HG03139 (cell line): ENCODE measurements around the gene BLOC1S1.

Experiments
- ATAC-seq: cut with Tn5 transposase; IDR thresholded peaks from one replicate; pipeline ENCODE4 v1.9.1; 2021; ENCODE audit not compliant: unreplicated experiment

The BLOC1S1 gene

DNA sequence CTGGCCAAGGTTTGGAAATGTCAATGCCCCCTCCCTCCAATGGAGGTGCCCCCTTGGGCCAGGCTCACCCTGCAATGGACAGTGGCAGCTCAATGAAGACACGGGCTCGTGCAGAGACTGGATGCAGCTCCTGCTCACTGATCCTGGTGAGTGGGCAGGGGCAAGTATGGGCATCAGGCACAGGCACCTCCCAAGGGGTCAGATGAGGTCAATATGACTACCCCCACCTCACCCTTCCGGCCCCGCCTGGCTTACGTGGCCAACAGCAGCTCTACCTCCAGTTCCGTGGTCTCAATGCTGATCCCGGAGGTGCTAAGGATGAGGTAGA lies 21.7 kb upstream of the BLOC1S1 start:
- ATAC-seq, result no peak

GRCh38 chr12:55694651-55695050 lies 21.2 kb upstream of the BLOC1S1 start:
- no peak for ATAC-seq

GRCh38 chr12:55695349-55695748 lies 20.5 kb upstream of the BLOC1S1 start:
- ATAC-seq, result no peak

- ATAC-seq, result no peak
Measured at GRCh38 chr12:55696141-55696540, 19.7 kb upstream of the BLOC1S1 start.

DNA sequence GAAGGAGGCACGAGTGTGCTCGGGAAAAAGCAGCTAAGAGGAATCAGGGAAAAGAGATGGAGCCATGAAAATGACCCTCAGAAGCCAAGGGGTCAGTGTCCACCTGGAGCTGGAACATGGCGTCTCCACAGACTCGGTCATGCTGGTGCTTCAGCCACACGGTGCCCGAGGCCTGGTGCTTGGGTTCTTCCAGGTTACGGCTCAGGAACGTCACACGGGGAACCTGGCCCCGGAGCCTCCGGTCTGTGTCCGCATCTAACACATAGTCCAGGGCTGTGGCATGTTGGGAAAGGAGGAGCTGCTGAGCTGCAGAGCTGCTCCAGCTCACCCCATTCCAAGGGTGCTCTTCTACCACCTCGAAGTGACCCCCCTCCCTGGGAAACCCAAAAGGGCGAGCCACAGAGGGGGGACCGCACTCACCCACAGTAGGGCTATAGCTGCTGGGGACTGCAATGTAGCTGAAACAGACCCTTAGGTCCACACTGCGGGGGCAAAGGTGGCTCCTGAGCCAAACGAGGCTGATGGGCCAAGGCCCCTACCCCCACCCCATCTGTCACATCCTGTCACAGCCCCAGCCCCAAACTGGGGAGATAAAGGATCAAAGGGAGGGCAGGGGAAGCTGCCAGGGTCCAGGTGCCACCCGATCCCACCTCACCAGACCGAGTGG lies 18.9 kb upstream of the BLOC1S1 start:
- no peak for ATAC-seq

DNA sequence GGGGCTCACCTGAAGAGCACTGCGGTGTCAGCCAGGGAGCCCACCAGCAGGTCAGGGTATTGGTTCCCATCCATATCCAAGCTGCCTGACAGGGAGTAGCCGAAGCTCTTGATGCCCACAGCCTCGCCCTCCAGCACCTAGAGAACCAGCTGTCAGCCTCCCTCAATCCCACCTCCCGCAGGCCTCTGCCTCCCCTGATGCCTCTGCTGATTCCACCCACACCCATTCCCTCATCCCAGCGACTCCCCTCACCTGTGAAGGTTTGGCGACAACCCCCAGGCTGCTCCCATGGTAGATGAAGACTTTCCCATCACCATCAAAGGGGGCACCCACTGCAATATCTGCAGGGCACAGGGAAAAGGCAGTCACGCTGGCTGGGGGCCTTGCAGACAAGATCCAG lies 18.2 kb upstream of the BLOC1S1 start:
- ATAC-seq, result no peak

DNA sequence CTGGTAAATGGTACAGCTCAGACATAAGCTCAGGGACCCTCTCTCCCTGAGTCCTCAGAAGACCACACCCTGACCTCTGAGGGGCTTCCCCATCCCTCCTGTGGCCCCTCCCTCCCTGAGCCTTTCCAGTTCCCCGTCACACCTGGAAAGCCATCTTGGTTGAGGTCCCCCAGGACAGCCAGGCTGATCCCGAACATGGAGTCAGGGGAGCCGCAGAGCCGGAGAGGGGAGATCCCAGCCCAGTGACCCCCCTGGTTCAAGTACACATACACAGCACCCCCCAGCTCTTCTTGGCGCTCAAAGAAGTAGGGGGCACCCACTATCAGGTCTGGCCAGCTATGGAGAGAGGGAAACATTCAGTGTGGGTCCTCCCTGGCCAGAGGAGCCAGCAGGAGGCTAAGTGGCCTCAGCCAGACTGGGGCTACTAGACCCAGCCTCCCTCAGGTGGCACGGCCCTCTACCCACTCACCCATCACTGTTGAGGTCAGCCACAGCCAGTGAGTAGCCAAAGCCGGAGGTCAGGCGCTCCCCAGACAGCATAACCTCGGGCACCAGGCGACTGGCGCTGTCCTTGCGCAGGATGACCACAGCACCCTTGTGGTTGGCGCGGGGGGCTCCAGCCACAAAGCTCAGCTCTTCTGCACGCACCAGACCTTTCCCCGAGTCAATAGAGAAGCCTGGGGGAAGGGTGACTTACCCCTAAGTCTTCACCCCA lies 17.4 kb upstream of the BLOC1S1 start:
- ATAC-seq, result no peak

DNA sequence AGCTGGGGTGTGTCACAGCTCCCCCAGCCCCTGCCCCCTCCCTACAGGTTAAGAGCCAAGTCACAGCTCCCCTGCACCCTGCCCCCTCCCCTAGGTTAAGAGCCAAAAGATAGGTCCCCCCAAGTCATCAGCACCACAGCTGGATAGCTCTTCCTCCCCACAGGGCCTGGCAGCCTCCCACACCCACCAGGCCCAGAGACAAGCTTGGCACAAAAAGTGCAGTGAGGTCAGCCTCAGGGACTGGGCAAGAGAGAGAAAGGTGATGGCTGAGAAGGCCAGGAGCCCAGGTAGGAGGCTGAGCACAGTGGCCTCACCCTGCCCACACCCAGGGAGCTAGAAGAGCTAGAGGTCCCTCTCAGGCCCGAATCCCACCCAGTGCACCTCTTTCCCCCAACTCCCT lies 16.9 kb upstream of the BLOC1S1 start:
- ATAC-seq, result no peak

DNA sequence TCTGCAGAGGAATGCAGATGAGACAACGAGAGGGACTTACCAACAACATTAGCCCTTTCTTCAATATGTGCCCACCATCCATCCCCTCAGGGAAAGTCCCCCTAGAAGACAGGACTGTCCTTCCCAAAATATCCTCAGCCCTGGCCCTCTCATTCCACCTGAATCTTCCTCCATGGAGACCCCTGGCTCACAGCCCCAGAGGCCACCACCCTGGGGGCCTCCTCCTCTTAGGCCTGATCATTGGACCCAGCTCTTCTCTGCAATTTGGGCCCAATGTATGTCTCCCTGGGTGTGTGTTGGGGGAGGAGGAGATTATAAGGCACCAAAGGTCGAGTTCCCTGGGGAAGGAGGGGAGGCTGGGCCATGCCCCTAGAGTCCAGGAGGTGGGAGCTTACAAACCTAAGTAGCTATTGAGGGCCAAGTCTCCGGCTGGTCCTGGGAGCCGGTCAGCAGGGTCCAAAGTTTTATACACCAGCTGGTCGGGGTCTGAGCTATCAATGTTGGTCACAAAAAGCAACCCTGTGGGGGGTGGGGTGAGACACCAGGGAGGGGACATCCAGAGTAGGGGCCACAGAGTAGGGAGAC lies 16.3 kb upstream of the BLOC1S1 start:
- ATAC-seq, result no peak

GRCh38 chr12:55700255-55701018 lies 15.4 kb upstream of the BLOC1S1 start:
- ATAC-seq, result no peak

DNA sequence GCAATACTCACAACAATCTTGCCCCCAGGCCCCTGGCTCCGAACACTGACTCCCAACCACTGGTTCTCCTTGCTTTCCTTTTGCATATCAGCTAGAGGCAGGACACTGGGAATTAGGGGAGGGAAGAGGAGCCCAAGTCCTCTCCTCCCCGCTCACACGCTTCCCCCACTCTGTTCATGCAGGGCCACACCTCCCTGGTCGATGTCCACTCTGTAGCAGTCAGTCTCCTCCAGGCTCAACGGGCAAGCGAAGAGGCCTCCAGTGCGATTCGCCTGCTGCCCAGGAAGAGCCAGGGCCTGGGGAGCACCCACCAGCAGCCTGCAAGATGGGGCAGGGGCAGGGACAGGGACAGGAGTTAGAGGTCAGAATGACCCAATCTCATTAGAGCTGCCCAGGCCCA lies 13.0 kb upstream of the BLOC1S1 start:
- no peak for ATAC-seq

- ATAC-seq, result no peak
Measured at GRCh38 chr12:55703288-55703687, 12.6 kb upstream of the BLOC1S1 start.

- no peak for ATAC-seq
Measured at GRCh38 chr12:55703901-55704761, 11.7 kb upstream of the BLOC1S1 start.

GRCh38 chr12:55704824-55705718 lies 10.8 kb upstream of the BLOC1S1 start:
- ATAC-seq, result no peak

DNA sequence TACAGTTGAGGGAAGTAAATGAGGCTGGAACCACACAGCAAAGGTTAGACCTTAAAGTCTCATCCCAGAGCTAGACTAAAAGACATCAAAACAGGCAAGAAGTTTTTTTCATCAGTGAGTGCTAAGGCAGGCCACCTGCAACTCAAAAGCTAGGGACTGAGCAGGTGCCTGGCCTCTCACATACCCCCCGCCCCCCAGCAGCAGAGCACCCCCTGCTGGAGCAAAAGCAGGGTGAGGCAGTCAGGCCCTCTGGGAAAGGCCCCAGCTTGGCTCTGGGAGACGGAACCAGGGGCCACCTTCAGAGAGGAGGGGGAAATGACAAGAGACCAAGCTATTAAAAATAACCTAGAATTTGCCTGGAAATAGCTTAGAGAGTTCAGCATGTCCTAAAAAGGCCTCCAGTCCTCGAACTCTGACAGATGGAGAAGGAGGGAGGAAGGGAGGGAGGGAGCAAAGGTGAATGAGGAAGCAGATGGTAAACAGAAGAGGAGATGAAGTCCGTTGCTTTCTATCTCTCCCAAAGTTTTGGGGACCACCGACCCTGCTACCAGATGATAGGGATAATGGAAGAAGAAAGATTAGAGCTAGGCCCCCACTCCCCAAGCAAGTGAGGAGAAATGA lies 10.0 kb upstream of the BLOC1S1 start:
- ATAC-seq, result no peak

GRCh38 chr12:55706568-55707218 lies 9.2 kb upstream of the BLOC1S1 start:
- ATAC-seq, result no peak

GRCh38 chr12:55707219-55707671 lies 8.6 kb upstream of the BLOC1S1 start:
- ATAC-seq, result no peak

DNA sequence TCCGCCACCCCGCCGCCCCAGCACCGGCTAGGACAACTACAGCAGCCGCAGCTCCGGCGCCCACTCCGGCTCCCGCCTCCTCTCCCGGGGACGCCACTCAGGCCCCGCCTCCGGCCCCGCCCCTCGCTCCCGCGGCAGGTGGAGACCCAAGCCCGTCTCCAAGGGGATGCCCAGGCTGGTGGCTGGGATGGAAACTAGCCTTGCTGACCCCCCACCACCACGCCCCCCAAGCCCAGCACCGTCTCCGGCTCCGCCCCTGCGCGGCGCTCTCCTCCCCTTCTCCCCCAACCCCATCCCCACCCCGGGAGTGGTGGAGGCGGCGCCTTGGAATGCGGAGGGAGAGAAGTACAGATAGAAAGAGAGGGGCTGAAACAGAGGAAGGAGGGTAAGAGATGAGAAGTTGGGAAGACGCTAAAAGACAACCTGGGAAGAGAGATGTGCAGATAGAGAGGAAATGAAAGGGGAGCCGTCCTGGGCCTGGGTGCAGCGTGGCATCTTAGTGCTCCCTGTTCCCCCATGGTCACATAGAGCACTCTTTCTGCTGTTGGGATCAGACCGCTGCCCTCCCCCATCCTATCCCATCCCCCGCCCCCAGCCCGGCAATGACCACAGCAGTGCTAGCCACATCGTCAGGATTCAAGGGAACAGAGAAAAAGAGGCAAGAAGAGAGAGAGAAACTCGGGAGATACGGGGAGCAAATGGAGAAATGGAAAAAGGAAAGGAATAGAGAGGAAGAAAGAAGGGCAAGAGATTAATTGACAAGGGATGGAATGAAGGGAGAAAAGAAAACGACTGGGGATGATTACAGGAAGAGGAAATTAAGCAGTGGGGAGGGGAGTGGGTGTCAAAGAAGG lies 7.8 kb upstream of the BLOC1S1 start, which contains the start of gene ITGA7:
Gene ITGA7, minus strand, starts transcription at position 64 of the 854 bp plus-strand sequence. CDS start 222 bp downstream, outside the sequence.
- no peak for ATAC-seq
